DMS153 (cell line): Measurements from ENCODE around the gene MACROD2.

Experiments
- DNase-seq: peaks from one replicate; lab custom pipeline; 2025; lab: John Stamatoyannopoulos, UW

Gene MACROD2

GRCh38 chr20:14062786-14063185, 67.5 kb downstream of the MACROD2 start:
- DNase-seq, result no peak

- no peak for DNase-seq
Observed at GRCh38 chr20:14064333-14064732, 69.0 kb downstream of the MACROD2 start.

GRCh38 chr20:14064921-14065320, 69.6 kb downstream of the MACROD2 start:
- DNase-seq, result no peak

- no peak for DNase-seq
Observed at GRCh38 chr20:14065774-14066173, 70.5 kb downstream of the MACROD2 start.

- DNase-seq, result no peak
Observed at GRCh38 chr20:14067603-14068002, 72.3 kb downstream of the MACROD2 start.

DNA sequence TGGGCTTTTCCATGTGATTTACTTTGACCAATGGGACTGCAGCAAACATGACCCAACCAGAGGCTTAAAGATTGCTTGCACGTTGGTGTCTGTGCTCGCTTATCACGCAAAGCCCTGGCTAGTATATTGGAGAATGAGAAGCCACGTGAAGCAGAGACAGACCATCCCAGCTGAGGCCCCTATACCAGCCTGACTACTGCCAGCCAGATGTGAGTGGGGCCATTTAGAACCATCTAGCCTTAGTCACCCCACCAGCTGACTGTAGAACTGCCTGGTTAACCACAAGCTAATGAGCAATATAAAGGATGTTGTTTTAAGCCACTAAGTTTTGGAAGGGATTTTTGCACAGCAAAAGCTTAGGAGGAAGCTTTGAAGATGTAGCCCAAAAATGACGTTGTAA, 74.5 kb downstream of the MACROD2 start:
- DNase-seq, result no peak

DNA sequence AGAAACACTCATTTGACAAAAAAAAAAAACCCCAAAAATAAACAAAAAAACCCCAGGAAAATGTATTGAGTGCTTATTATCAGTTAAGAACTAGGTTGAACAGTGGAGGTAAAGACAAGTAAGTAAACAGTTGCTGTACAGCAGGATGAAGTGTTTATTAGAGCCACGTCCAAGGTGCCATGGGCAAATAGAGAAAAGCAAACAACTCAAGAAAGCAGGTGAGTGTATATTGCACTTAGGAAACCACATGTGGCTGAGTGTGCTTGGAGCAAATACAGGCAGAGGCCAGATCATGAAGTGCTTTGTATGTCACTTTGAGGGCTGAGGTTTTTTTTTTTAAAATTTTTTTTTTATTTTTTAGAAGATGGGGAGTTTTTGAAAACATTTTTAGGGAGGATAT, 98.3 kb downstream of the MACROD2 start:
- peak; percentile 92 for DNase-seq

DNA sequence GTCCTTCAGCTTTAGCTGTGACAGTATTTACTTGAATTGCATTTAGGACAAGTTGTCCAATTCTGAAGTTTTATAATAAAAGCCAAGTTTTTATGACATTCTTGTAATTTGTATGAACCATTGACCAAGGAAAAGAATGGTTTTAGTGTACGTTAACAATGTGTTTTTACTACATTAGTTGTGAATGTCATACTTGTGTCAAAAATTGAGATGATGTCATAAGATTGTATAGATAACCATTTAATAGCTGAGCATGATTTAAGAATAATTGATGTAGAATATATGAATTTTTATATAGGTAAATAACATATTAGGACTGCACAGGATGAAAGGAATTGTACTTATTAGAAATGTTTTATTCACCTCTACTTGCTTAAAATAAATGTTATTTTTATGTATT, 102.9 kb downstream of the MACROD2 start:
- DNase-seq, result no peak

DNA sequence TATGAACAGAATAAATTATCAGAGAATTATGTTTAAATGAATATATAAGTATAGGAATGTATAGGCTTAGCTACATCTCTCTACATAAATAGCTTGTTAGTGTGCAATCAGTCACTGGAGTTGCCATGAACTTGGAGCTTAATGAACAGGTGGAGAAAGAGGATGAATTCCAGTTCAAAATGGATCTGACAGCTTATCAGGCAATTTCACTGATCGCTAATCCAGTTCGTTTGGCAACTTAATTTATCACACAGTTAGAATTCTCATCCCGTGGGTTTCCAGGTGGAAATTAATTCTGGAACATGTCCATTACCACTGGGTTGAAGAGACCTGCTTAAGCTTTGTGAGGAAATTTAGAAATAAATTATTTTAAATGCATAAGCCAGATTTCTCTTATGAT, 118.1 kb downstream of the MACROD2 start:
- DNase-seq, result no peak

DNA sequence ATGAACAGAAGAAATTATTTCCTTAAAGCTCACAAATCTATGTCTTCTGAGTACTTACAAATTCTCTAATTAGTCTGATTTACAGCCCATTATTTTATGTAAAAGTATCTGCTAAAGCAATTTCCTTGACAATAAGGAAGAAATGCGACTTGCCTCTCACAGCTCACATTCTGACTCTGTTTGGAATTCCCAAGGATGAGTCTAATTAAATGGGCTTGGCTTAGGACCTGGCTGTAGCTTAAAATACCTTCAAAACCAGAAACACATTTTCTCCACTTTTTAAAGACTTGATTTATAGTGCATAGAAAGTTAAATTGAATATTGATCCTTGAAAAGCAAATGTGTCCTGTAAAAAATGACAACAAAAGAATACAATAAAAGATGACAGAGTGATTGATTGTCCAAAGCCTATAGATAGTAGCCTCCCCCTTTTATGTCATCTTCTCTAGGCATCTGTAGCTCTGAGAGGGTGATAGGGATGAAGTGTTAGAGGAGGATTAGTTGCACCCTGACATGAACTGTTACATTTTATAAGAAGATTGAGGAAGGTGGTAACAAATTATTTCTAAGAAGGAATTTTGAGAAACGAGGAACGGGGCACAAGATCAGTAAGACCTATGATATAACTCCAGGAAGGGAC, 118.9 kb downstream of the MACROD2 start:
- DNase-seq, result no peak

DNA sequence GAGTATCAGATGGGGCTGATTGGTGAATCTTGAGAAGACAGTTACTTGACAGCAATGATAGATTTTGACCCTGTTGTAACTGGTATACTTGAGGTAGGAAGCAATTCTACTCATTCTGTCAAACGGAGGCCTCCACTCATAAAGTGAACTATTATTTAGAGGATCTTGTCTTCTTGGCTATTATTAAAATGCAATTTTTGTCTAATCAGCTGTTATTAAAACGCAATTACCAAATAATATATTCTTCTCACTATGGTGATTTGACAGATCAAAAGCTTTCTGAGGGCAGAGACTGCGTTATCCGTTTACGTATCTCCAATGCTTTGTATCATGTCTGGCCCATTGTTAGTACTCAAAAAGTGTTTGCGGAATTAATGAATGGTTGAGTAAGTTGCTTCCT, 120.7 kb downstream of the MACROD2 start:
- no peak for DNase-seq

GRCh38 chr20:14117768-14118167, 122.5 kb downstream of the MACROD2 start:
- no peak for DNase-seq

DNA sequence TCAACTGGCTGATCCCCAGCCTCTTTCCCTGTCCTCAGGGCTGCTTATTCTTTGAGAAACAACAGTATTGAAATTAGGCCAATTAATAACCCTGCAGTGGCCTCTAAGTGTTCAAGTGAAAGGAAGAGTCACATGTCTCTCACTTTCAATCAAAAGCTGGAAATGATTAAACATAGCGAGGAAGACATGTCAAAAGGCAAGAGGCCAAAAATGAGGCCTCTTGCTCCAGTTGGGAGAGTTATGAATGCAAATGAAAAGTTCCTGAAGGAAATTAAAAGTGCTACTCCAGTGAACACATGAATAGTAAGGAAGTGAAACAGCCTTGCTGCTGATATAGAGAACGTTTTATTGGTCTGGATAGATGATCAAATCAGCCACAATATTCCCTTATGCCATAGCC, 131.5 kb downstream of the MACROD2 start:
- no peak for DNase-seq

GRCh38 chr20:14127514-14128223, 132.4 kb downstream of the MACROD2 start:
- no peak for DNase-seq

GRCh38 chr20:14134004-14134403, 138.7 kb downstream of the MACROD2 start:
- no peak for DNase-seq

DNA sequence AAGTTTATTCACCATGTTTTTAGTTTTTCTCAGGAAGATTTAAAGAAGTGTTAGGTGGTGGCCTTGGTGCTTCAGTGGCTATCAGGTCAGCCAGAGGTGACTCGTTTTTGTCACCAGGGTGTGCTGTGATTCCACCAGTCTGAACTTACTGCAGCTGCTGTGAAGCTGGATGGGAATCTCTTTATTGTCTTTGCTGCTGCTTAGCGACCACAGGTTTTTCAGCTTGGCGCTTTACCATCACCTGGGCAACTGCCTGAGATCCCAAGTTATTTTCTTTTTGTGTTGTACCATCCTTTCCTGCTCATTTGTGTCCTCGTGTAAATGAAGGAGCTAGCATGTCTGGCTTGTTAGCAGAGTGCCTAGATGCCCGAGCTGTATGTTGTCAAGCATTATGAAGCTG, 146.9 kb downstream of the MACROD2 start:
- DNase-seq, result peak; percentile 81

- DNase-seq, result no peak
Observed at GRCh38 chr20:14142964-14143627, 147.8 kb downstream of the MACROD2 start.

DNA sequence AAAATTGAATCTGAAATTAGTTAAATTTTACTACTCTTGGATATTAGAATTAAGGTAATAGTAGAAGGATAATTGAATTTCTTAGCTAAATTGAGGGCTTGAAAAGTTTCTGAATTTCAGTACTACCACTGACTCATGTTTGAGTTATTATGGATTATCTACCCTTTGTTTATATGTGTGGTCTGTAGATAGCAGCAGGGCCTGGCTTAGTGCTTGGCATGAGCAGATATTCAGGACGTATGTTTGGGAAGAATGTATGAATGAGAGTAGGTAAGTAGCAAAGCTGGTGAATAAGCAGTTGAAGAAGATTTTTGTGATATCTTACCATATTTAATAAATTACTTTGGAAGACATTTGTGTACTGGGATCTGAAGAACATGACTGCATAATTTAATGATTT, 152.7 kb downstream of the MACROD2 start:
- DNase-seq, result no peak

DNA sequence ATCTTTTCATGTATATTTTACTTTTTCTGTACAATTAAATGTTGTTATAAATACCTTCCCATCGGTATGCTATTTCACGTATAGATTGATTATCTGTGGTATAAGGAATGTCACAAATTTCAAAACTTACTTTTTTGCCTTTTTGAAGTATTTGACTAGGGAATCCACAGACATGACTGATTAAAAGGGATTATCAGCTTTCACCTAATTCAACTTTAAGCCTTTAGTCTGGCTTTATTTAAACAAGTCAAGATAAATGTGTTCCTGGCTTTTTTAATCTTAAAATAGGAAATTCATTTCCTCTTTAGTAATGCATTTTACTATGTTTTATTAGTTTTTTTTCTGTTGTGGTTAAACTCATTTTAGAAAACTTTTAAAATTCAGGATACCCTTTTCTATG, 160.0 kb downstream of the MACROD2 start:
- DNase-seq, result no peak

- DNase-seq, result no peak
Observed at GRCh38 chr20:14178528-14178927, 183.2 kb downstream of the MACROD2 start.

GRCh38 chr20:14178952-14179351, 183.6 kb downstream of the MACROD2 start:
- no peak for DNase-seq

DNA sequence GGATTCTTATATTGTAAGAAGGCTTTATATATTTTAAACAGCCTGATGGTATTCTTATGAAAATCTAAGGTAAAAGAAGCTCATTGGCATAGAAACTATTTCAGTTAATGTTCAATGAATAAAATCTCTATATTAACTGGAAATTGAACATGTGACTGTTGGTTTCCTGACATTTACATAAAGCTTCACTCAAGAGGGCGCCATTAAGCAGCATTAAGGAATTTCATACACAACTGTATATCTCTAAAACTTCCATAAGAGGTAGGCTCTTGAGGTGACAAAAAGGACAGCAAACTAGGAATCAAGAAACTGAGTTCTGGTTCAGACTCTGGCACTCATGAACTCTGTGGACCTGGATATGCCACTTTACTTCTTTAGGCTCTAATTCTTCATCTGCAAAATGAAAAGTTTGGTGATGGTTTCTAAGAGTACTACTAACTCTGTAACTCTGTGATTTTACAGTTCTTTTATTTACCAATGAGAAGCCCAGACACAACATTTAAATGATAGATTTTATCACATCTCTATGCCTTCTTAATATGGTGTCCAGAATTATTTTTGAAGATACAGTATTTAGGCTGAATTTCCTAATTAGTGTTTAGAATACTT, 194.6 kb downstream of the MACROD2 start:
- DNase-seq, result peak; percentile 1

DNA sequence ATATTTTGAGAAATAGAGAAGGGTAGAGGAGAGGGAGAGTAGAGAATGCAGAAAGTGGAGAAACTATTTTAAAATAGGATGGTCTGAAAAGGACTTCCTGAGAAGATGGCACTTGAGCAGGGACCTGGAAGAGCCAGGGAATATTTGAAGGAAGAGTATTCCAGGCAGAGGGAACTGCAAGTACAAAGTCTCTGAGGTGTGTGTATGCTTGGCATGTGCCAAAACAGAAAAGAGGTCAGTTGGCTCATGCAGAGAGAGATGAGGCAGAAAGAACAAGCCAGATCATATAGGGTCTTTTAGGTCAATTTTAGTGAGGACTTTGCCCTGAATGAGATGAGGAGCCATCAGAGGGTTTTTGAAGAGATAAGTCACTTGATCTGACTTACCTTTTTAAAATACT, 196.2 kb downstream of the MACROD2 start:
- DNase-seq, result no peak
